ENCODE measurements around the gene PCSK1. TPM values are rescaled to one million over a fixed set of nuclear protein-coding genes. Genes with fewer than 3 reads are reported as not detected.

The PCSK1 gene
- 1 to 10 TPM in 2 of 4 donors, under 1 TPM in 1, not detected in 1; 0.65 to 1.4 (median 1.2) TPM for total RNA-seq

- TF ChIP-seq POLR2A (IDR thresholded peaks at IDR 0.05) (no peak), CTCF (IDR thresholded peaks at IDR 0.05) (no peak)
- DNase-seq (ENCODE audit: low spot score in 2 of 2): no peak
- intact Hi-C loops (cut with DNase I; ENCODE audit: low total_unique reads): no loop called here
- no peak within 1 kb of the TSS for H3K4me3 ChIP-seq (ENCODE audit: low read depth, poor library complexity, severe bottlenecking)
- 6 to 8% methylated on average over 19 of the region's 19 CpGs for WGBS, 2 donors
These were observed at the start of gene PCSK1 for GRCh38 chr5:96433066-96433447. Gene PCSK1 (minus strand): TSS chr5:96433248. CDS start chr5:96433042, 206 bp downstream.

GRCh38 chr5:96481867-96482266, 48.8 kb upstream of the PCSK1 start:
- WGBS, 2 donors: 17 to 23% methylated on average over 1 of the region's 1 CpG
- no peak for DNase-seq (ENCODE audit: low spot score in 2 of 2)
- no peak overlapping the region for H3K4me3 ChIP-seq (ENCODE audit: low read depth, poor library complexity, severe bottlenecking)
- no peak for TF ChIP-seq CTCF (IDR thresholded peaks at IDR 0.05)
- no peak for TF ChIP-seq POLR2A (IDR thresholded peaks at IDR 0.05)
- intact Hi-C loops (cut with DNase I; ENCODE audit: low total_unique reads): no loop called here

DNA sequence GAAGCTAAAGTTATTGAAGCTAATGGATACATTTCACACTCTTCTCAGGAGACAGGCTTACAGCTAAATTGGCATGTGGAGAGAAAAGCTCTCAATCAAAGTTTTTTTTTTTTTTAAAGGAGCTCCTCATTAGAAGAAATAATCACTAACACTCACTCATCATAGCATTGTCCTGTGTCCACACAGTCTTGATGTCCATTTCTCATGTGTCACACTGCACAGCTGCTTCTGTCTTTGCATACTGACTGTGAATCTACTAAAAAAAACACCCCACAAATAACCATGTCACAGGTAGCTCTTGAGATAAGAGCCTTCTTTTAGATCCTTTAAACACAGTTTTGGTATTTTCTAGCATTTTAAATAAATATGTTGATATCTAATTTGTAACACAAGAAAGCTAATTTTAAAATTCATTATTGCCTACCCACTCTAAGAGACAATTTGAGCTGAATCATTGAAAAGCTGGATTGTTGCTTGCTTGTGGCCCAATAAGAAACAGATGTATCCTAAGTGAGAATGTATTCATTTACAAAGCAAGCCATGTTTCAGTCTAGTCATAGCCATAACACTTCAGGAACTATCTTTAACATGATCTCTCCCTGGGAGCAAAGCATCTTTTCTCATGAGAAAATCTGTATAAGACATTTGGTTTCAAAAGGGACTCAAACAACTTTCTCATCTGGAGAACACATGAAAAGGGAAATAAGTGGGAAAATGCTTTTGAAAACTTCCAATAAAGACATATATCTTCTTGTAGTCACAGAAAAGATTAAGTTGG, 48.1 kb upstream of the PCSK1 start:
- DNase-seq (ENCODE audit: low spot score in 2 of 2): no peak
- intact Hi-C loops (cut with DNase I; ENCODE audit: low total_unique reads): no loop called here
- no peak for TF ChIP-seq CTCF (IDR thresholded peaks at IDR 0.05)
- no peak for TF ChIP-seq POLR2A (IDR thresholded peaks at IDR 0.05)
- no peak overlapping the region for H3K4me3 ChIP-seq (ENCODE audit: low read depth, poor library complexity, severe bottlenecking)

DNA sequence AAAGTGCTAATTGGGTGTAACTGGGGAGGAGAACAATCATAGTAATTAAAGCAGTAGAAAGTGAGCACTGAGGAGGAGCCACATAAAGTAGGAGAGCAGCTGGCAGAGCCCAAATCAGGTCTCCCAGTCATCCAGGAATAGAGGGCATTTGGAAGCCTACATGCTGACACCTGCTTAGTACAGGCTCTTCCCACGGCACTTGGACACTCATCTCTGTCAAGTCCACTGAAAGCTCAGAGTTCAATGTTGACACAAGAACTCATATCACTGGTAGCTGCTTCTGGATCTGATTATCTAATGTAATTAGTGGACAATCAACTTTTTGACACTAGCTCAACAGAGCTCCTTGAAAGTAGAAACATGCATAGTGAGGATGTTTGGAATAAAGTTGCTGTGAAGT, 45.9 kb upstream of the PCSK1 start:
- 82 to 91% methylated on average over 1 of the region's 1 CpG for WGBS, 2 donors
- no peak for DNase-seq (ENCODE audit: low spot score in 2 of 2)
- TF ChIP-seq POLR2A (IDR thresholded peaks at IDR 0.05) (no peak), CTCF (IDR thresholded peaks at IDR 0.05) (no peak)
- H3K4me3 ChIP-seq (ENCODE audit: low read depth, poor library complexity, severe bottlenecking): no peak overlapping the region
- intact Hi-C loops (cut with DNase I; ENCODE audit: low total_unique reads): no loop called here

DNA sequence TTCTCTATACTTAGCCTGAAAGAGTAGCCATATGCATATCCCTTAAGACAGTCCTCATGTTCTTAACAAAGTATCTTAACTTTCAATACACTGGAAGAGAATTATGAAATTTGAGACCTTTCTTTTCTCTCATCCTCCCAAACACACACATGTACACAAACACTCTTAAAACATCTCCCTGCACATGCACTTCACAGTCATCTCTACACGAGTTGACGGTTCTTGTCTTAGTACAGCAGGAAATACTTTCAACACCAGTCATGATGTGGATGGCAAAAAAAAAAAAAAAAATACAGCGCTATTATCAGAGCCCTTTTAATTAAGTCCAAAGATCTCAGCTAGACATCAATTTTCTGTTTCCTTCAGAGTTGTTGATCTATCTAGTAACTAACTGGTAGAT, 43.6 kb upstream of the PCSK1 start:
- H3K4me3 ChIP-seq (ENCODE audit: low read depth, poor library complexity, severe bottlenecking): no peak overlapping the region
- DNase-seq (ENCODE audit: low spot score in 2 of 2): no peak
- no peak for TF ChIP-seq CTCF (IDR thresholded peaks at IDR 0.05)
- 67 to 70% methylated on average over 3 of the region's 3 CpGs for WGBS, 2 donors
- intact Hi-C loops (cut with DNase I; ENCODE audit: low total_unique reads): no loop called here

- no peak overlapping the region for H3K4me3 ChIP-seq (ENCODE audit: low read depth, poor library complexity, severe bottlenecking)
- intact Hi-C loops (cut with DNase I; ENCODE audit: low total_unique reads): no loop called here
- 71 to 84% methylated on average over 4 of the region's 4 CpGs for WGBS, 2 donors
- TF ChIP-seq POLR2A (IDR thresholded peaks at IDR 0.05) (no peak), CTCF (IDR thresholded peaks at IDR 0.05) (no peak)
- no peak for DNase-seq (ENCODE audit: low spot score in 2 of 2)
These were observed 41.0 kb upstream of the PCSK1 start for GRCh38 chr5:96474073-96474472.
